Left ventricle myocardium inferior (tissue), 1 donor: ENCODE measurements around the gene CTNS. TPM values are rescaled to one million over a fixed set of nuclear protein-coding genes. Genes with fewer than 3 reads are reported as not detected.

Experiments used
- DNase-seq: peaks from one replicate; pipeline ENCODE4 v3.0.0-alpha.2; 2020
- H3K27ac ChIP-seq: fragments of 200-600 bp; replicated peaks from 2 replicates; pipeline ENCODE4 v1.8.0; 2021
- H3K27me3 ChIP-seq: fragments of 200-600 bp; 2 replicates; pipeline ENCODE4 v1.8.0; 2021; ENCODE audit warnings: low read depth
- H3K36me3 ChIP-seq: fragments of 200-600 bp; 2 replicates; pipeline ENCODE4 v1.8.0; 2021
- H3K4me1 ChIP-seq: fragments of 200-600 bp; 2 replicates; pipeline ENCODE4 v1.8.0; 2021
- H3K4me3 ChIP-seq: fragments of 200-600 bp; 2 replicates; pipeline ENCODE4 v1.8.0; 2021; ENCODE audit warnings: mild to moderate bottlenecking, moderate library complexity
- H3K9me3 ChIP-seq: fragments of 200-600 bp; replicated peaks from 2 replicates; pipeline ENCODE4 v1.8.0; 2021
- CTCF ChIP-seq: fragments of 200-600 bp; IDR thresholded peaks from 2 replicates; pipeline ENCODE4 v1.8.0; 2021; ENCODE audit warnings: antibody characterized with exemption, mild to moderate bottlenecking, borderline replicate concordance
- intact Hi-C: fragments of 100-400 bp; cut with micrococcal nuclease; formaldehyde crosslinking; loops from one replicate; pipeline ENCODE4 v1.11.0; 2022
- total RNA-seq: library from RNA; stranded (reverse); fragmentation: NEBNext Ultra II Directional; extraction: Animal tissue kit (Norgen Biotek cat#: 25700); gene quantifications from one replicate; pipeline ENCODE4 v1.2.1, GENCODE V29; 2021
- donor health status: DM: no; HTN: yes; CAD: no; lungs with severe emphysema.

Gene CTNS
- total RNA-seq, 1 donor from 2014 or later = 6.2 TPM

DNA sequence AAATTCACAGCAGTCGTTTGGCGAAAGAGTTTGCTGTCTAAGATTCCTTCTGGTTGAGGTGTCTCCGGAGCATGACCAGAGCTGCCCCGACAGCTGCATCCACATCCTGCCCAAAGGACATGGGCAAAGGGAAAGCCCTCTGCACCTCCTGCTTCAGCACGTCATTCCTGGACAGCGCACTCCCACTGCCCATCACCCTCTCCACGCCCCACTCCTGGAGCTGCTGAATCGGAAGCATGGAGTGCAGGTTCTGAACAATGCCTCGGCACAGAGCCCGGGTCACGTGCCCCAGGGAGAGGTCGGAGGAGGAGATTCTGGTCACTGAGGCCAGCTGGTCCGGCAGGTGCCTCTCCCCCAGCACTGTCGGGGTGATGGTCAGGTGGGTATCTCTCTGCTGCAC, 26.0 kb upstream of the CTNS start:
- peaks cover 99% of the 10 kb centered on the region for H3K36me3 ChIP-seq
- H3K27me3 ChIP-seq = no peaks in the 10 kb centered on the region
- no peak for DNase-seq

DNA sequence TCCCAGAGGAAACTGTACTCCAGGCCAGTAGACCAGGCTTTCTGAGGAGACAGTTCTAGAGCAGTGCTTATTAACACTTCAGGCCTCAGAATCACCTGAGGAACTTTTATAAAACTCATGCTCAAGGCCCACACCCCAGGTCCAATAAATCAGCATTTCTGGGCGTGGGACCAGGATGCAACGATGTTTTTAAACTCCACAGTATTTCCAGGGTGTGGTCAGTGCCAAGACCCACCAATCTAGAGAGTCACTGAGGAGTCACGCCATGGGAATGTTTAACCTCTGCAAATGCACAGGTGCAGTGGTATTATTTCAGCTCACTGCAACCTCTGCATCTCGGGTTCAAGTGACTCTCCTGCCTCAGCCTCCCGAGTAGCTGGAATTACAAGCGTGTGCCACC, 23.4 kb upstream of the CTNS start:
- no peak for TF ChIP-seq CTCF
- Histone ChIP-seq H3K4me3 (no peak overlapping the region), H3K27me3 (no peaks in the 10 kb centered on the region), H3K27ac (no peak overlapping the region), H3K9me3 (no peaks in the 10 kb centered on the region), H3K4me1 (no peaks in the 10 kb centered on the region), H3K36me3 (peaks cover 100% of the 10 kb centered on the region)
- DNase-seq = no peak
- intact Hi-C loops = no loop called here

More for the DNA sequence above, 26.0 kb upstream of the CTNS start:
- Histone ChIP-seq H3K27ac (no peak overlapping the region), H3K9me3 (no peaks in the 10 kb centered on the region), H3K4me1 (no peaks in the 10 kb centered on the region), H3K4me3 (no peak overlapping the region)
- intact Hi-C loops = no loop called here
- no peak for TF ChIP-seq CTCF

GRCh38 chr17:3615160-3615870, 21.2 kb upstream of the CTNS start:
- Histone ChIP-seq H3K27ac (no peak overlapping the region), H3K9me3 (no peaks in the 10 kb centered on the region), H3K36me3 (peaks cover 100% of the 10 kb centered on the region), H3K4me1 (no peaks in the 10 kb centered on the region), H3K4me3 (no peak overlapping the region), H3K27me3 (no peaks in the 10 kb centered on the region)
- DNase-seq = no peak
- no peak for TF ChIP-seq CTCF
- intact Hi-C loops = no loop called here

GRCh38 chr17:3621146-3621720, 15.3 kb upstream of the CTNS start:
- no peak overlapping the region for H3K4me3 ChIP-seq
- no peak overlapping the region for H3K27ac ChIP-seq
- intact Hi-C loops = no loop called here
- H3K36me3 ChIP-seq = peaks cover 96% of the 10 kb centered on the region
- no peak for TF ChIP-seq CTCF
- H3K27me3 ChIP-seq = no peaks in the 10 kb centered on the region
- DNase-seq = no peak
- no peaks in the 10 kb centered on the region for H3K4me1 ChIP-seq
- no peaks in the 10 kb centered on the region for H3K9me3 ChIP-seq

GRCh38 chr17:3622977-3623594, 13.5 kb upstream of the CTNS start:
- intact Hi-C loops = no loop called here

More at GRCh38 chr17:3622977-3623594, 13.5 kb upstream of the CTNS start:
- no peaks in the 10 kb centered on the region for H3K9me3 ChIP-seq
- H3K27me3 ChIP-seq = no peaks in the 10 kb centered on the region
- peaks cover 96% of the 10 kb centered on the region for H3K36me3 ChIP-seq
- H3K4me3 ChIP-seq = no peak overlapping the region
- peaks cover 10% of the 10 kb centered on the region for H3K4me1 ChIP-seq
- no peak for DNase-seq
- no peak for TF ChIP-seq CTCF
- H3K27ac ChIP-seq = no peak overlapping the region
